Testis (tissue), 3 donors: ENCODE data around the gene STXBP1. TPM values are rescaled to one million over a fixed set of nuclear protein-coding genes. Genes with fewer than 3 reads are reported as not detected.

Experiments used
- DNase-seq: peaks from one replicate; pipeline ENCODE4 v3.0.0-alpha.2; 2019
- H3K27ac ChIP-seq, 2 donors: fragments of 200-600 bp; sonication (generic); one replicate each; pipeline ENCODE4 v1.5.1; 2019
- H3K27me3 ChIP-seq: fragments of 200-600 bp; sonication (generic); one replicate; pipeline ENCODE4 v1.5.1; 2019
- H3K36me3 ChIP-seq: fragments of 200-600 bp; sonication (generic); one replicate; pipeline ENCODE4 v1.5.1; 2017; ENCODE audit warnings: low read depth; ENCODE audit errors: missing control alignments
- H3K4me1 ChIP-seq: fragments of 200-600 bp; sonication (generic); one replicate; pipeline ENCODE4 v1.5.1; 2019
- H3K4me3 ChIP-seq, 2 donors: fragments of 200-600 bp; sonication (generic); one replicate each; pipeline ENCODE4 v1.5.1; 2017 to 2019
- H3K9me3 ChIP-seq: fragments of 200-600 bp; sonication (generic); one replicate; pipeline ENCODE4 v1.5.1; 2017
- CTCF ChIP-seq, 3 experiments: fragments of 450-650 bp in 2 of 3; fragments of 200-600 bp in 1 of 3; sonication (generic) in 1 of 3; IDR thresholded peaks; one replicate each; pipeline ENCODE4 v1.5.1; 2016 to 2019; ENCODE audit warnings: antibody characterized with exemption in 3 of 3, mild to moderate bottlenecking in 2 of 3, moderate library complexity in 1 of 3
- POLR2A ChIP-seq: fragments of 450-650 bp; IDR thresholded peaks from one replicate; pipeline ENCODE4 v1.6.1; 2017; ENCODE audit warnings: antibody characterized with exemption, mild to moderate bottlenecking, moderate library complexity
- WGBS, 2 donors: methylation state at CpG; one replicate each; pipeline ENCODE4 v1.1.5; 2018; 5-methylcytosine and 5-hydroxymethylcytosine counted together
- intact Hi-C: fragments of 100-400 bp; cut with DNase I; formaldehyde crosslinking; loops from one replicate; pipeline ENCODE4 v1.15.1; 2023; ENCODE audit warnings: low total_unique reads
- polyA plus RNA-seq: library from polyadenylated mRNA; stranded (reverse); fragments of 350-450 nt; fragmentation: Illumina TruSeq; extraction: RNeasy Lipid Tissue Mini Kit (QIAGEN cat#74804); gene quantifications from one replicate; pipeline ENCODE4 v1.2.3, GENCODE V29; 2014; ENCODE audit warnings: low read depth, low replicate concordance; ENCODE audit not compliant: insufficient read depth
- total RNA-seq, 2 donors: library from RNA; depleted of rRNA; stranded (reverse); fragments of >200 nt; gene quantifications; one replicate each; pipeline ENCODE4 v1.2.3, GENCODE V29; 2016

The STXBP1 gene
- total and polyA plus RNA-seq, 3 donors from 2014 or later = 21.2 to 36.1 (median 33.1) TPM

GRCh38 chr9:127698386-127698785, 86.3 kb downstream of the STXBP1 start:
- H3K4me1 ChIP-seq = peaks cover 26% of the 10 kb centered on the region
- no peak for DNase-seq
- H3K9me3 ChIP-seq = no peaks in the 10 kb centered on the region
- TF ChIP-seq CTCF (IDR thresholded peaks at IDR 0.05) (no peak), POLR2A (no peak)
- WGBS, 2 donors = 83 to 84% methylated on average over 5 of the region's 5 CpGs
- no peaks in the 10 kb centered on the region for H3K36me3 ChIP-seq
- intact Hi-C loops = no loop called here
- peak overlapping the region in 1 of 2 donors; percentile 91 for H3K27ac ChIP-seq
- H3K27me3 ChIP-seq = no peaks in the 10 kb centered on the region
- H3K4me3 ChIP-seq = no peak overlapping the region

GRCh38 chr9:127698985-127699670, 87.1 kb downstream of the STXBP1 start:
- Histone ChIP-seq H3K36me3 (no peaks in the 10 kb centered on the region), H3K4me1 (peaks cover 26% of the 10 kb centered on the region), H3K9me3 (no peaks in the 10 kb centered on the region), H3K27ac (peak overlapping the region; percentile 84 to 91), H3K4me3 (peak overlapping the region; percentile 39 to 58), H3K27me3 (no peaks in the 10 kb centered on the region)
- peak; percentile 98 for DNase-seq
- intact Hi-C loops = no loop called here
- TF ChIP-seq POLR2A (no peak), CTCF (IDR thresholded peaks at IDR 0.05) (peak in 2 of 3 experiments; percentile 26 to 30)
- 10 to 23% methylated on average over 13 to 41 of the region's 41 CpGs for WGBS, 2 donors

- intact Hi-C loops = no loop called here
- no peaks in the 10 kb centered on the region for H3K9me3 ChIP-seq
- WGBS, 2 donors = 84 to 96% methylated on average over 2 of the region's 2 CpGs
- peak overlapping the region; percentile 84 to 91 for H3K27ac ChIP-seq
- H3K4me1 ChIP-seq = peaks cover 24% of the 10 kb centered on the region
- TF ChIP-seq CTCF (IDR thresholded peaks at IDR 0.05) (no peak), POLR2A (no peak)
- H3K36me3 ChIP-seq = no peaks in the 10 kb centered on the region
- no peak overlapping the region for H3K4me3 ChIP-seq
- H3K27me3 ChIP-seq = no peaks in the 10 kb centered on the region
- no peak for DNase-seq
Observed at GRCh38 chr9:127700140-127700539, 88.1 kb downstream of the STXBP1 start.

GRCh38 chr9:127700594-127701255, 88.6 kb downstream of the STXBP1 start:
- Histone ChIP-seq H3K27ac (no peak overlapping the region), H3K9me3 (no peaks in the 10 kb centered on the region), H3K36me3 (no peaks in the 10 kb centered on the region), H3K4me1 (peaks cover 18% of the 10 kb centered on the region), H3K27me3 (no peaks in the 10 kb centered on the region), H3K4me3 (no peak overlapping the region)
- TF ChIP-seq POLR2A (no peak), CTCF (IDR thresholded peaks at IDR 0.05) (no peak)
- no peak for DNase-seq
- WGBS, 2 donors = 70 to 71% methylated on average over 5 of the region's 5 CpGs
- intact Hi-C loops = no loop called here
